HG03196 (cell line): ENCODE data around the gene CTXND1.

Experiments used
- ATAC-seq: cut with Tn5 transposase; IDR thresholded peaks from one replicate; pipeline ENCODE4 v1.9.1; 2021; ENCODE audit not compliant: unreplicated experiment

CTXND1 gene

DNA sequence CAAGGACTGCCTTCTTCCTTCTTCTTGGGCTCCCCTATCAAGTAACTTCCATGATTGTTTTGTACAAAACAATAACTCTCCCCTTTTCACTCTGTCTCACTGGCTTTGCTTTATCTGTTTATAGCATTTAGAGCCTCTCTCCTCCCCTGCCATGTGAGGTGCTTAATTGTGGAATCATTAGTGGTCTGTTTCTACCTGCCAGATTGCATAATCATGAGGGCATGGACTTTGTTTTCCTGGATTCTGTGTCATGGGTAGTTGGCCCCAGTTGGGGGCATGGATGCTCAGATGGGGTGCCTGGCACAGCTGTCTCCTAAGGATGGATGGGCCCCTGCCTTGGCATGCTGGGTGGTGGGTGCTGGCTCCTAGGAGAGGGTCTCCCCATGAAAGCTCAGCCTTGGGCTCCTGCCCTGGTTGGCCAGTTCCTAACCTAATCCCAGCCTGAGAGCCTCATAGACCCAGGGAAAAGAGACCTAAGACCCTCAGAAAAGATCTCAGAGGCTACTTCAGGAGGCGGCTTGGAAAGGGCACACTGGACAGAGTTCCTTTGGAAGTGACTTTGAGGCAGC lies 8.0 kb upstream of the CTXND1 start:
- ATAC-seq, result no peak

DNA sequence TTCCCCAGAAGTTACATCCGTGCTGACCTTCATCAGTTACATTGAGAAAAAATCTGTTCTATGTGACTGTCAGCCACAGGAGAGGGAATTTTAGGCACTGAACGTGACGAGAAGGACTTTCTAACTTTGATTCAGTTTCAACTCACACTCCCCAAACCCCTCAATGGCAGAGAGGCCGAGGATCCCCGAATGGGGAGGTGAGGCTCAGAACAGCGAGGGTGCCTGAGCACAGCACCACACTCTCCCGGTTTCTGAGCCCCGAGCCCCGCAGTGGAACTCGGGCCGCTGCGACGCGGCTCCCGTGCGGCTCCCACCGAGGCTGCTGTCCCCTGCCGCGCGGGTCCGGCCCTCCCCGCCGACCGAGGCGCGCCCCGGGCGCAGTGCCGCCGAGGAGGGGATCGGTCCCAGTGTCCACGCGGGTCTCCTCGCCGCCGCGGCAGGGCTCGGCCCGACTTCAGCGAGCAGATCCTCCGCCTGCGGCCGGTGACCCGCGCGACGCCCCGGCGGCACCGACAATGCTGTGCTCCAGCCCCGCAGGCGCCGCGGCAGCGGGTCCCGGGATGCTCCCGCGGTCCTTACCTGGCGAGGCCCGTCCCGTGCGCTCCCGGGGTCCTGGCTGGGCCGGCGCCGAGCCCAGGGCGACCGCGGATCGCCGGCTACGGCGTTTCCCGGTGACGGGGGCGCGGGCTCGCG lies 439 bp downstream of the CTXND1 start:
- ATAC-seq, result no peak

- ATAC-seq, result no peak
These were observed 1.2 kb downstream of the CTXND1 start for GRCh38 chr15:80250614-80251427.

GRCh38 chr15:80249973-80250372 lies 2.0 kb downstream of the CTXND1 start:
- no peak for ATAC-seq

- ATAC-seq, result no peak
These were observed 4.7 kb downstream of the CTXND1 start for GRCh38 chr15:80247320-80247719.

DNA sequence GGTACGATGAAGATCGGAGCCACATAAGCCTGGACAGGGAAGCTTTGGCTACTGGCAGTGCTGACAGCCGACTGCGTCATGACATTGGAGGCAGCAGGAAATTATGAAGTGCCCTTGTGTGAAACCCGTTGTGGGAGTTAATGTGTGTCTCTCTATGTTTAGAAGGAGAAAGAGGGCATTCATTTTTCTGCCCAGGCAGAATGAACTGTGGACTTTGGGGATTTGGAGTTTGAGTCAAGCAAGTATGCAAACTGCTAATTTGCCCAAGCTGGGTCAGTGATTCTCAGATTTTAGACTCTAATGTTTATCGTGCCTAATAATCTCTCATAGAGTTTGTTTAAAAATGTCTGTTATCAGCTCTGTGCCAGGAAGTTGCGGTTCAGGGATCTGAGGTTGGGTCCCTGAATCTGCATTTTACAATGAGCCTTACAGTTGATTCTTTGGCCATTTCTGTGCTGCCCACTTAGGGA lies 5.6 kb downstream of the CTXND1 start:
- no peak for ATAC-seq

DNA sequence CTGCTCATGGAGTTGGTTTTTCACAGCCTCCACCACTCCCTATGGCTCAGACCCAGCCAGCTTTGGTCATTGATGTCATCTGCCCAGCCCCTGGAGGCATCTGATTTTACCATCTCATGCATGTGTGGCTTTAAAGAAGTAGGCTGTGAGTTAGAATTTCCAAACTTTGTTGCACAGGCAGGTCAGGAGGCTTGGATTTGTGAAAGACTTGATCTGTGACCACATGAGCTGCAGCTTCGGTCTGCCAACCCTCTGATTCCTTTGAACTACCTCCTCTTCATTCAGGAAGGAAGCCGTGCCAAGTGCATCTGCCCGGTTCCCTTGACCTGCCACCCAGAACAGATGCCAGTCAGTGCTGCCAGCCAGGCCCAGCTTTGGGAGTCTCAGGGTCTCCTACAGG lies 9.2 kb downstream of the CTXND1 start:
- no peak for ATAC-seq

DNA sequence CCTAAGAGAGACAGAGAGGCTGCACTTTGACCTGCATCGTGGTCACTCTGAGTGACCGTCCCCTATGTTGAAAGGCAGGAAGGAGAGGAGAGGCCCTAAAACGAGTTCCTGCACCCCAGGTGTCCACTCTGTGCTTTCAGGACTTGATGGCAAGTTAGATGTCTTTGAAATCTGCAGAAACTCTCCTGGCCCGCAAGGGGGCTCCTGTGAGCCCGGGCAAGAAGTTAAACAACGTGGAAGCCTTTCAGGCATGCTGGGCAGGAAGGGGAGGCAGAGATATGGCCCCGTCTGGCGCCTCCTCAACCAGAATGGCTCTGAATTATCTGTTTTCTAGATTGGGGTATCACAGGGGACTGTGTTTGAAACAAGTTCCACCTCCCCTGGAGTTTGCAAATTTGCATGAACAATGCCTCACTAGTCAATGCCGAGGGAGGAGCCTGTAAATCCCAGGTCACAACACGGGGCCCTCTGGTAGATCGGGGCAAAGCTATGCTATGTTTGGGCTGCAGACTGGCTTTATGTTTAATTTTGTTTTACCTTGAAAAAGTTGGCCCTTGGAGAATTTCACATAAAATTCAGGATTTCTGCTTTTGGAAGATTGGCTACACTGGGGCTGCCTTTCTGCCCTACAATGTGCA lies 9.8 kb downstream of the CTXND1 start:
- ATAC-seq, result no peak

GRCh38 chr15:80241508-80241907 lies 10.5 kb downstream of the CTXND1 start:
- ATAC-seq, result no peak

DNA sequence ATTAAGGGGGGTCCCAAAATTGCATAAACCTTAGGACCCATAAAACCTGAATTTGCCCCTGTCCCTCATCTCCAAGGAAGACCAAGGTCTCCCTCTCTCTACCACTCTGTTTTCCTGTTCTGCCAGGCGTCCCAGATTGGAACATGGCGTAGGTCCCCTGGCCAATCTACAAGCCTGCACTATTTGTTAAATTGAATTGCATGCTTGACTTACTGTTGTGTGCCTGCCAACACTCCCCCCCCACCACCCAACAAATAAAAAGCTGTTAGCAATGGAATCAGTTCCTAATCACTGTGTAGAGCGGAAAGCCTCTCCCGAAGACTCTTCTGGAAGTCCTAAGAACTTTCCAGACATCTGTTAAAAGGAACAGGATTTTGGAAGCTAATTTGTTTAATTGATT lies 11.7 kb downstream of the CTXND1 start:
- no peak for ATAC-seq

DNA sequence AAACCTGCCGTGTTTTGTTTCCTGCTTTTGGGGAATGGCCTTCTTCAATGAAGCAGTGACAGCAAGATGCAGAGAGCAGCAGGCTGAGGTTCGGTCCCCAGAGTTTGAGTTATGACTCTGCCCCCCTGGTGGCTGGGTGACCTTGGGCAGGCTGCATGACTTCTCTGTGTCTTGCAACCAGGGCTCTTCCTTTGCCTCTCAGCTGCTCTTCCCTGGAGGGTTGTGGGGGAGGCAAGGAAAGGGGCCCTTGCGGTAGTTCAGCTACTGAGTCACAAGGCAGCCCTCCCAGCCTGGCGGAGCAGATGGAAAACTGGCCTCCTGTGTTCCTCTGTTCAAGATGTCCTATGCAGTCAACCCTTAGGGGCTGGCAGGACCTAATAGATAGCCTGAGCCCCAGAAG lies 17.1 kb downstream of the CTXND1 start:
- ATAC-seq, result no peak

DNA sequence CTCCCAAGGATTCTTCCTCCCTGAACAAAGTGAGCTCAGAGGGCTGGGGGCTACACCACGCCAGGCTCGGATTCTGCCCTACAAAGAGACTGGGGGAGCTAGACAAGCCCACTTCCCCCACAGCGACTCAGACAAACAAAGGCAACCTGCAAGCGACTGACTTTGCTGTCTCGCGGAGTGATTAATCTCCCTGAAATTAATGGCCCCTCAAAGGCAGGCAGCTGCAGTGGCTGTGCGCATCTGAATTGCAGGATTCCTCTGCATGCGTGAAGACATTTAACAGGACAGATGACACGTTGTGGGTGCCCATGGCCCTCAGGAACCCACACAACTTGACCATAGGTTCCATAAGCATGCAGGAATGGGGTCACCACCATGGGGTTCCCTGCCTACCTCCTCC lies 18.4 kb downstream of the CTXND1 start:
- no peak for ATAC-seq

DNA sequence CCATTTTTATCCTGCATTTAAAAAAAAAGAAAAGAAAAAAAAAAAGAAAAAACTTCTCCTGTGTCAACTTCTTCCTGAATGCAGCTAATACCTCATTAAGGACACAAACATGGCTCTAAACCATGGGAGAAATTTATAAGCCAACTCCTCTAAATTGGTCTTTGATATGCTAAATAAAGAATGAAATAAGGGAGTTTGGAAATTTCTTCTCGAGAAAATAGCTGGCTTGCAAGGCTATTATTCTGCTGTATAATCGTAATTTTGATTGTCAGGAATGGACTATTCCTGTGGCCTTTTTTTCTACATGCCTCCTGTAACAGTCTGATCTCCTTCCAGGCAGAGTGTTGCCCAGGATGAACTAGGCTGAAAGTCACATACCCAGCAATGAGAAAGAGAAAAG lies 20.6 kb downstream of the CTXND1 start:
- no peak for ATAC-seq

GRCh38 chr15:80228959-80229610 lies 22.9 kb downstream of the CTXND1 start:
- no peak for ATAC-seq

DNA sequence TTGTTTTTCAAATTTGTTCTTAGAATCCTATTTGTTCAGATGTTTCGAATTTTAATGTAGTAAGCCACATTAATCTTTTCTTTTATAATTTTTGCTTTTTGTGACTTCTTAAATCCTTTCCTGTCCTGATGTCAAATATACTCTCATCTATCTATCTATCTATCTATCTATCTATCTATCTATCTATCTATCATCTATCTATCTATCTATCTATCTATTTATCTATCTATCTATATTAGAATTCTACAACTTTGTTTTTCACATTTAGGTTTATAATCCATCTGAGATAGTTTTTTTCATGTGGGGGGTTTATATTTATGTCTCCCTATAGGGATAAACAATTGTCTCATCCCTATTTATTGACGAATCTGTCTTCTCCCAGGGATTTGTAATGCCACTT lies 32.1 kb downstream of the CTXND1 start:
- no peak for ATAC-seq

GRCh38 chr15:80217327-80217900 lies 34.6 kb downstream of the CTXND1 start:
- ATAC-seq, result no peak

GRCh38 chr15:80216911-80217310 lies 35.1 kb downstream of the CTXND1 start:
- no peak for ATAC-seq

DNA sequence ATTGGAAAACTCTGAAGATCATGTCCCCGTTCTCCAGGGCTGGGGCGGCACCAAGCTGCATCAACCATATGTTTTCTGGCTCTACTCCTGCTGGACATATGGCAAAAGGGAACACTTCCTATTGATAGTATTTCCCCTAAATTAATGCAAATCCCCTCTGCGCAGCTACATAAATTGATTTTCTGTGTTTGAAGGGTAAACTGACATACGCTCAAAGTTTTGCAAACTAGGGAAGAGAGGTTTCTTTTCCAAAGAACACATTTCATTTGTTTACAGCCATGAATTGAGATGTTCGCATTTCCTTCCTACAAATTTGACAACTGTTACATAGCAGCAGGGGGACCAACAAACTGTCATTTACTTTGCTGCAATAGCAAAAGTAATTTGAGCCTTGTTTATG lies 35.9 kb downstream of the CTXND1 start:
- no peak for ATAC-seq

GRCh38 chr15:80214910-80215309 lies 37.1 kb downstream of the CTXND1 start:
- ATAC-seq, result no peak

DNA sequence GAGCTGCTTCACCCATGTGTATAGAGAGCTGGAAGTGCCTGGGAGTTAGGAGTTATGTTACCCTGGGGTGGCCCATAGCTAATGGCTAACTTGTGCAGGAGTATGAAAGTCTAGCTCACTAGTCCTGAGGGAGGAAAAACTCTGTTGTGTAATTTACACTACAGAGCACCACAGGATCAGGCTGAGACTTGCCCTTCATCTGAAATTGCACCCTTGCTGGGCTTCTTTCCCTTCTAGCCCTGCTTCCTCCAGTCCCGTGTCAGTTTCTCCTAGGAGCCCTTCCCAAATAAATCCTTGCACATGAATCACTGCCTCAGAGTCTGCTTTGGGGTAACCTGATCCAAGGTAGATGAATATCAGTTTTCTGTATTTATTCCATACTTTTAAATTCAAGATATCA lies 40.0 kb downstream of the CTXND1 start:
- no peak for ATAC-seq
